GM12873 (cell line): ENCODE results near the gene GOLGA8B.

Source experiments
- CTCF ChIP-seq: IDR thresholded peaks from 2 replicates; pipeline ENCODE4 v1.5.1; 2012; ENCODE audit warnings: low read depth, mild to moderate bottlenecking, moderate library complexity, low read length, control low read depth; ENCODE audit not compliant: insufficient read depth; ENCODE audit errors: missing control alignments

GOLGA8B gene

DNA sequence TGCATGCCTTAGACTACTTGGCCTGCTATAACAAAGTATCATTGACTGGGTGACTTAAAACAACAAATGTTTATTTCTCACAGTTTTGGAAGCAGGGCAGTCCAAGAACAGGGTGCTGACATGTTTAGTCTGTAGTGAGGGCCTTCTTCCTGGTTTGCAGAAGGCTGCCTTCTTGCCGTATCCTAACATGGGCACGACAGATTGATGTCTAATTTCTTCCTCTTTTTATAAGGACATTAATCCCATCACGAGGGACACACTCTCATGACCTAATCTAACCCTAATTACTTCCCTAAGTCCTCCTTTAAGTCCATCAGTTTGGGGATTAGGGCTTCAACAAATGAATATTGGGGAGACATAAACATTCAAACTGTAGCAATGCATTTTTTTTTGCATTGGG is 10.9 kb upstream of the GOLGA8B start:
- no peak for TF ChIP-seq CTCF

DNA sequence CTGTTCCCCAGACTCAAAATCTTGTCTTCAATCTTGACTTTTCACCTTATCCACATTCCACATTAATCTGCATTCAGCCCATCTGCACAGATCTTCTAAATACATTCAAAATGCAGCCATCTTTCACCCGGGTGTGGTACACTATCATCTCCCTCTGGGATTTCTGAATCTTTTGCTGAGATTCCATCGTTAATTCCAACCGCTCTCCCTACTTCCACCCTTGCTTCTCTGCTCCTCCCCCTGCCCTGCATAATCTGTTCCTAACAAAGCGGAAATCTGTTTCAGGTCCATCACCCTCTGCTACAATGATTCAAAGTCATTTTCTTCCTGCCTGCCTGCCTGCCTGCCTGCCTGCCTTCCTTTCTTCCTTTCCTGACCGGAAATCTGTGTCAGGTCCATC is 7.9 kb upstream of the GOLGA8B start:
- TF ChIP-seq CTCF, result no peak

DNA sequence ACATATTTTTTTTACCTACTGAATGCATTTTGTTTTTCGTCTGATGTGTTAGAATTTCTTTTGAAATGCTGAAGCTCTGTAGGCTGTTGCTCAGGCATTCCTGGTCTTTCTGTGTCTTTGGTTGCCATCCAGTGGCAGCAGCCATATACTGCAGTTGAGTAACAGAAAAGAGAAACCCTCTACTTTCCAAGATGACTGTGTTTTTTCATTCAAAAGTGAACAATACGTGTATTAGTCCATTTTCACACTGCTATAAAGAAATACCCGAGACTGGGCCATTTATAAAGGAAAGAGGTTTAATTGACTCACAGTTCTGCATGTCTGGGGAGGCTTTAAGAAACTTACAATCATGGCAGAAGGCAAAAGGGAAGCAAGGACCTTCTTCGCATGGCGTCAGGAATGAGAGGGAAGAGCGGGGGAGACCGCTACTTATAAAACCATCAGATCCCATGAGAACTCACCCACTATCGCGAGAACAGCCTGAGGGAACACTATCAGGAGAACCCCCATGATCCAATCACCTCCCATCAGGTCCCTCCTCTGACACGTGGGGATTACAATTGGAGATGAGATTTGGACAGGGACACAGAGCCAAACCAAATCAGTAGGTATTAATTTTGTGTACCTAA is 4.7 kb upstream of the GOLGA8B start:
- peak; percentile 81 for TF ChIP-seq CTCF

DNA sequence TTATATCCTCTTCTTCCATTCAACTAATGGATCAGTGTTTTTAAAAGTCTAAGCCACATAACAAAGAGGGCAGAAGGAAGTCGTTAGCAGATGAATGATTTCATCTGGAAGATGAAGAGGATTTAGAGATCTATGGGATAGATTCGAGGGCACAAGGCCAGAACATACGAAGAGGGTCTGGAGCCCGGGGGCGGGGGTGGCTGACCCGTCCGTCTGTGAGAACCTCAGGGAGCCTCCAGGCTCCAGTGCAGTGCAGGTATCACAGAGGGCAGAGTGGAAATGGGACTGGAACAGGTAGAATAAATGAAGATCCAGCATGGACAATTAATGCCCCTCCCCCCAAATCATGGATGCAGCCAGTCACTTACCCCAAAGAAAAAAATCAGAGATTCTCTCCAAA is 1.5 kb upstream of the GOLGA8B start:
- TF ChIP-seq CTCF, result no peak

DNA sequence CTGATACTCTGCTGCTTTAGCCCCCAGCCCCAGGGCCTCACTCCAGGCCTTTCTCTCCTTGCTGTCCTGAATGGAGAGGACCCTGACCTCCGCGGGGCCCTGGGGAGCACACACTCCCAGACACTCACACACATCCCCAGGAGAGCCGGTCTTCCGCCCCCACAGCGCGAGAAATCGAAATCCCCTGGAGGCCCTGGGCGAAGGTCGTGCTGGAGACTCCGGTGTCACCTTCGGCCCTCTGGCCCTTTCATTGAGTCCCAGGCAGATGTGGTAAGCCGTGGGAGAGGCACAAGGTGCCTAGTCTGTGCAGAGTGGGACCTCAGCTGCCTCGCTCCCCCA is 848 bp upstream of the GOLGA8B start:
- no peak for TF ChIP-seq CTCF

- no peak for TF ChIP-seq CTCF
Measured at GRCh38 chr15:34582461-34583371, 735 bp downstream of the GOLGA8B start.

DNA sequence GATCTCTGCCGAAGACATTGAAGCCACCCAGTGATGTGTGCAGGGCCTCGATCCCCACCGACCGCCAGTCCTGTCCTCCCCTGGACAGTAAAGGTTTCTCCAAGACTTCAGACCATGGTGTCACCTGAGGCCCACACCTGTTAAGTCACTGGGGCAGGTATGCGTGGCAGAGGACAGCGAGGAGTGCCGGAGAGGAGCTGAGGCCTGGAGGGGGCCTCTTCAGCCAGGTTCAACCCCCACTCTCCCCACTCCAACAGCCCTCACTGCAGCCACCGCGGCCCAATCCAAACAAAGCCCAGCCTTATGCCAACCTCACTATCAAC is 2.4 kb downstream of the GOLGA8B start:
- no peak for TF ChIP-seq CTCF
